ENCODE results near the gene YY1. TPM values are rescaled to one million over a fixed set of nuclear protein-coding genes. Genes with fewer than 3 reads are reported as not detected.

YY1 gene
- total RNA-seq, 2 experiments from 2014 or later = 88.6 to 98.2 TPM

DNA sequence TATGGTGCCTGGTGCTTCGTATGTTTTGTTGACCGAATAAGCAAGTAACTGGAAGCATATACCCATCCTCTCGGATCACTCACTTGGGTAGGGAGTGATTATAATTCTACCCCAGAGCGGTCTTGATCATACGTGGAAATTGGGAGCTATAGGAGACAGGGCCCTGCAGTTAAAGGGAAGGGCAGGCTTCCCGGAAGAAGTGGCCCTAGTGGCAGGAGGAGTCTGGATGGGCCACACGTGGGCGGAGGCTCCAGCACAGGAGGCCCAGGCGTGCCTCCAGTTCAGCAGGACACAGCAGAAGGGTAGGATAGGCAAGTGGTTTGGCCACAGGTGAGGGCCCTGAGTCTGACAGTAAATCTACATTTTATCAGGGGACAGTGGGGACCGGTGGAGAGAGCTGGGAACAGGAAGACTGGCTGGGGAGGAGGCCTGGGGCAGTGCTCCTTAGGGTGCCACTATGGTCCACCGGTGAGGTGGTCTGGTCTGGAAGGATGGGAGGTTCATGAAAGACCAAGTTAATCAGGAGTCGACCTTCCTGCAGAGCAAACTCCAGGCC lies 23.5 kb upstream of the YY1 start:
- CTCF ChIA-PET = interaction anchor here (0.7 to 2.7 kb wide), 5 partner anchors 8 to 162 kb away, joined by 3 to 25 read pairs (median 4); no protein-coding TSS in a partner anchor
- H3K27ac Mint-ChIP-seq = no peak overlapping the region
- no peak for DNase-seq
- no peaks in the 10 kb centered on the region for H3K9me3 Mint-ChIP-seq
- no peaks in the 10 kb centered on the region for H3K27me3 Mint-ChIP-seq
- peak overlapping the region; percentile 75 for H3K4me3 Mint-ChIP-seq
- H3K4me1 Mint-ChIP-seq (ENCODE audit: low read depth) = peaks cover 26% of the 10 kb centered on the region
- intact Hi-C loops (cut with micrococcal nuclease) = no loop called here
- POLR2A ChIA-PET = interaction anchor here (0.9 to 1.6 kb wide), 5 partner anchors 8 to 229 kb away, joined by 3 to 6 read pairs (median 5); a partner anchor contains a TSS
- no peaks in the 10 kb centered on the region for H3K36me3 Mint-ChIP-seq

DNA sequence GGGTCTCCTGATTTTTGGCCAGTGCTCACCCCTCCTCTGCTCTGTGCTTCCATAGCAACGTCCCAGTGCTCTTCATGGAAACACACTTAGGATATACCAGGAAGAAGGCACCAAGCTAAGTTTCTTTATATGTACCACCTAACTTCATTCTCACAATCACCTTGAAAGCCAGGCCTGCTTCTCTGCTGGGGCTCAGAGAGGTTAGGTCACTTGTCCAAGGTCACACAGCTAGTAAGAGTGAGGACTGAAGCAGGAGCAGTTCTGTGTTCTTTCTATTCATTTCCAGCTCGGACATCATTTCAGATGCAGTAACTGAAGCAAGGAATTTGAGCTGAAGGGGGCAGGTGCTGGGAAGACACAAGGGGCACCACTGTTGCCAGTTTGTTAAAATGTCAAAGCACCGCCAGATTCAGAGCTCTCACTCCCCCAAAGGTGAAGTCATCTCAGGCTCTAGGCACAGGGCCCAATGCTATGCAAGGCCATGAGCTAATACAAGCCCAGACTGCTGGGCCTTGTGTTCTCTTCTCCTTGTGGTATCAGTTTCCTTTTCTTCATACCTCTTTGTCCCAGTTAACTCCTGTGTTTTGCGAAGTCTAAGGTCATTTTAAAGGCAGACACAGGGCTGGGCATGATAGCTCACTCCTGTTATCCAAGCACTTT lies 19.7 kb upstream of the YY1 start:
- DNase-seq = no peak
- Mint-ChIP-seq H3K36me3 (no peaks in the 10 kb centered on the region), H3K4me3 (no peak overlapping the region), H3K27ac (no peak overlapping the region), H3K27me3 (no peaks in the 10 kb centered on the region), H3K4me1 (ENCODE audit: low read depth) (peaks cover 11% of the 10 kb centered on the region), H3K9me3 (no peaks in the 10 kb centered on the region)
- intact Hi-C loops (cut with micrococcal nuclease) = no loop called here
- ChIA-PET POLR2A (no interaction called here), CTCF (interaction anchor here (1.2 to 1.9 kb wide), 2 partner anchors 25 to 26 kb away, joined by 3 to 6 read pairs; no protein-coding TSS in a partner anchor)

DNA sequence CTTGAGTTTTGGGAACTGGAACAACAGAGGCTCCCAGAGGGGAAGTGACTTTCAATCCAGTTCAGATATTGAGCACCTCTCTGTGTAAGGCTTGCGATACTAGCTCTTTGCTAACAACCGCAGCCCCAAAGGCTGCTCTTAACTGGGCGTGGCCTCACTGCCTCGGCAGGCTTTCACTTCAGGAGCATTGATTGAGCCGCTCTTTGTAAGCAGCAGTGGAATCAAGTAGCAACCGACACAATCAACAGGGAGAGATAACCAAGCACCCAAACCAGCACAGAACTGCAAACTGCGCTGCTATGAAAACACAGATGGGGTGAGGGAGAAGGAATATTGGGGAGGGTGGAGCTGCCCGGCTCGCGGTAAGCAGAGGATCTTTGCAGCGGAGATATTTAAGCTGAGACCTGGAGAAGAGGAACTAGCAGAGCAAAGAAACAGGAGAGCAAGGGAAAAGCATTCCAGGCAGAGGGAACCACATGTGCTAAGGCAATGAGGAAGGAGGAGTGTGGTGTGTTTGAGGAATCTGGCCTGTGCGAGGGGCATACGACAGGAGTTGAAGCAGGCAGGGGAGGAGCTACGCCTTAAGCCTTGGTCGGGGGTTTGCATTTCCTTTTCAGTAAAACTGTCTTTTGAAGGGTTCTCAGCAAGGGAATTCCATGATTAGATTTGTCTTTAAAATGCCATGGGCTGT lies 17.3 kb upstream of the YY1 start:
- Mint-ChIP-seq H3K27me3 (no peaks in the 10 kb centered on the region), H3K27ac (no peak overlapping the region), H3K9me3 (no peaks in the 10 kb centered on the region), H3K36me3 (no peaks in the 10 kb centered on the region), H3K4me3 (no peak overlapping the region), H3K4me1 (ENCODE audit: low read depth) (peaks cover 4% of the 10 kb centered on the region)
- DNase-seq = peak; percentile 82
- POLR2A ChIA-PET = interaction anchor here (0.8 to 6.6 kb wide), 9 partner anchors 10 to 250 kb away, joined by 3 to 64 read pairs (median 4); a partner anchor contains a TSS
- intact Hi-C loops (cut with micrococcal nuclease) = loop anchor here (1.0 to 10.0 kb wide), 2 partner anchors 17 to 157 kb away; partner anchors contain the start of gene EVL
- CTCF ChIA-PET = interaction anchor here (0.9 to 4.5 kb wide), 9 partner anchors 9 to 150 kb away, joined by 3 to 54 read pairs (median 3); no protein-coding TSS in a partner anchor

DNA sequence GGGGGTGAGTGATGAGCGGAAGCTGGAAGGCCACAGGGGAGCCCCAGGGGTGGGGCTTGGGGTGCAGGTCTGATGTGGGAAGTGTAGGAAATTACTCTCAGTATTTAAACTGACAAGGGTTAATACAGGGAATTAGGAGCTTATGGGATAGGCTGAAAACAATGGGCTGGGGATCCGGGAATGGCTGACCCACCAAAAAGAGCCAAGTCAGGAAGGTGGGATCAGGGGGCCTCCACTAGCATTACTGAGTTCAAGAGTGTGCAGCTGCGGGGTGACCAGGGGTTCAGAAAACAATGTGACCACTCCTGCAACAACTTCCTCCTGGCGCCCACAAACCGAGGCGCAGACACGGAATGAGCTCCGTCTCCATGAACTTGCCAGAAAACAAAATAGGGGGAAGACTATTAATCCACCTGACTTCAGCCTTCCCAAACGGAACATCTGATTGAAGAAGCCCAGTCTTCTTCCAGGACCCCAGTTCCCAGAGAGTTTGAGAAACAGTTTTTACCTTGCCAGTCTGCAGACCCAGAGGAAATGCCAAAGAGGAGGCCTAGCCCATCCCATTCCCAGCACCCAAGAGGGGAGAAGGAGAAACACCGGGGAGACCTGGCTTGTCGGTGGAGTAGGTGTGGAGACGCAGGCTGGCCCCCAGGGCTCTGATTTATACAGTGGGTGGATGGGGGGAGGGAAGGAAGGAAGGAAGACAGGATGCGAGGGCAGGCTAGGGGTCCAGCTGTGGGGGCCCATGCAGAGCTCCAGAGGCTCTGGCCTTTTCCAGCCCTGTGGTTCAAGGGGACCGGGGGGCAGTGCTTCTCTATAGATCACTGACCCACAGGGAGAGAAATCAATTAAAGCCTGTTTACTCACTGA lies 16.5 kb upstream of the YY1 start:
- H3K36me3 Mint-ChIP-seq = no peaks in the 10 kb centered on the region
- no peak for DNase-seq
- no peak overlapping the region for H3K27ac Mint-ChIP-seq
- no peaks in the 10 kb centered on the region for H3K27me3 Mint-ChIP-seq
- intact Hi-C loops (cut with micrococcal nuclease) = loop anchor here (10.0 kb wide), 1 partner anchor 158 kb away; the partner anchor contains the start of gene EVL
- H3K4me3 Mint-ChIP-seq = no peak overlapping the region
- no peaks in the 10 kb centered on the region for H3K9me3 Mint-ChIP-seq
- CTCF ChIA-PET = interaction anchor here (0.6 to 4.5 kb wide), 9 partner anchors 8 to 151 kb away, joined by 3 to 54 read pairs (median 4); no protein-coding TSS in a partner anchor
- peaks cover 4% of the 10 kb centered on the region for H3K4me1 Mint-ChIP-seq (ENCODE audit: low read depth)
- POLR2A ChIA-PET = interaction anchor here (0.8 to 6.6 kb wide), 9 partner anchors 8 to 251 kb away, joined by 3 to 64 read pairs (median 7); no protein-coding TSS in a partner anchor

DNA sequence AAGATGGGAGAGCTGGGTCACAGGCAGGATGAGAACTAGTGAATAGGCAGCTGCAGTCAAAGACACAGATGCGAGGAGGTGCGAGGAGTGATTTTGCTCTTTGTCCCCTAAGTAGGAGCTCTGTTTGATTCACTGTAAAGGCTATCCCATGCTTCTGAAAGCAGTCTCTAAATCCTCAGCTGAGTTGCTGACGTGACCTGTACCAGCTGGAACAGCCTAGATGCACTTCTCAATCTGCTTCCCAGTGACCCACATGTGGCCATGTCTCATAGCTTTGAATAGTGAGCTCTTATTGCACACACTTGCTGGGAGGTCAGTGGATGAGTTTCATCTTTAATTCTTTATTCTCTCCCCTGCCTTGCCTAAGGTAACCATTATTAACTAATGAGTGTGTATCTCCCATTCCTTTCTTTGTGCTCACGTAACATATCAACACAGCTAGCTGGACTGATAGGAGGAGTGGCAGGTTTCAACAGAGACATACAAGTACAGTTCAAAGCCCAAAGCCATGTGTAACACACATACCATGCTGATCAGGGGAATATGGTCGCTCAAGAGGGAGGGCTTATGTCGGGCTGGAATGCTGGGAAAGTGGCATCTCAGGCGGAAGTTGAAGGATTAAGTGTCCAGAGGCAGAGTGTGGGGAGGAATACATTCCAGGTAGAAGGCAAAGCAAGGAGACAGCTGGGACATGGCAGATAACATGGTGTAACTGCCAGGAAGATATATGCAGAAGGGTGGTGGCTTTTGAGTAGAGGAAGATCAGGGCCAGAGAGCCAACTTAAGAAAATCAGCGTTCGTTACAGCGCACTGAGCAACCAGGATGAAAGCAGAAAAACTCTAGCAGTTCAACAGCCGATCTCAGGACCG lies 15.4 kb upstream of the YY1 start:
- no peak for DNase-seq

DNA sequence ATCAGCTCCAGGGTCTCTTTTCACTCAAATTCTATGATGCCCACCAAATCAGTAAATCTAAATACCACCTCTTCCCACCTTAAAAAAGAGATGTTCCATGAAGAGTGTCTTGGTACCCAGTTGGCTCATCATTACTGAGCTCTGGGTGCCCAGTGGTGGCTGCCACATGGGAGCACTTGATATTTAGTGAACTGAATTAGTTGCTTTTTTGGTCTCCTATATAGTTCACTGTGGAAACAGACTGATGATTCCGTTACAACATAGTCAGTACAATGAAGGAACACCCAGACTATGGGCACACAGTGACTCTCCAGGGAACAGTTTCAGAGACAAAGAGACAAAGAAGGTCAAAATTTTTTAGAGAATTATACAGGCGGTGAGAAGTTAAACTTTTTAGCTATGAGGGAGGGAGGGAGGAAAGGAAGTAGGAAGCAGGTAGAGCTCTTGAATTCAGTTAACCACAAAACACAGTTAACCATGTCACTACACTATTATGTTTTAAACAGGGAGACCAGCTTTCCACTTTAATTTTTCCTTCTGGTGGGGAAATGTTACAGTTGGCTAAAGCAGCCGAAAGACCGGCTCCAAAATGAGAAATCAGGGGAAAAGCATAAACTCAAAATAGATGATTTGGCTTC lies 14.6 kb upstream of the YY1 start:
- Mint-ChIP-seq H3K36me3 (no peaks in the 10 kb centered on the region), H3K27me3 (no peaks in the 10 kb centered on the region), H3K4me3 (peak overlapping the region; percentile 30), H3K27ac (no peak overlapping the region), H3K9me3 (no peaks in the 10 kb centered on the region), H3K4me1 (ENCODE audit: low read depth) (peaks cover 4% of the 10 kb centered on the region)
- CTCF ChIA-PET = interaction anchor here (1.2 to 4.5 kb wide), 5 partner anchors 9 to 159 kb away, joined by 3 to 54 read pairs (median 9); no protein-coding TSS in a partner anchor
- DNase-seq = no peak
- POLR2A ChIA-PET = interaction anchor here (0.6 to 6.6 kb wide), 8 partner anchors 10 to 140 kb away, joined by 3 to 64 read pairs (median 4); no protein-coding TSS in a partner anchor
- intact Hi-C loops (cut with micrococcal nuclease) = loop anchor here (1.0 to 10.0 kb wide), 2 partner anchors 8 to 160 kb away; partner anchors contain the start of gene EVL

More for the DNA sequence above, 15.4 kb upstream of the YY1 start:
- Mint-ChIP-seq H3K27ac (no peak overlapping the region), H3K4me1 (ENCODE audit: low read depth) (peaks cover 4% of the 10 kb centered on the region), H3K36me3 (no peaks in the 10 kb centered on the region), H3K4me3 (peak overlapping the region; percentile 30), H3K9me3 (no peaks in the 10 kb centered on the region), H3K27me3 (no peaks in the 10 kb centered on the region)
- ChIA-PET CTCF (interaction anchor here (0.6 to 4.5 kb wide), 6 partner anchors 9 to 160 kb away, joined by 3 to 54 read pairs (median 8); no protein-coding TSS in a partner anchor), POLR2A (interaction anchor here (0.9 to 6.6 kb wide), 5 partner anchors 9 to 30 kb away, joined by 3 to 64 read pairs (median 7); no protein-coding TSS in a partner anchor)
- intact Hi-C loops (cut with micrococcal nuclease) = loop anchor here (1.0 to 10.0 kb wide), 2 partner anchors 9 to 159 kb away; partner anchors contain the start of gene EVL

DNA sequence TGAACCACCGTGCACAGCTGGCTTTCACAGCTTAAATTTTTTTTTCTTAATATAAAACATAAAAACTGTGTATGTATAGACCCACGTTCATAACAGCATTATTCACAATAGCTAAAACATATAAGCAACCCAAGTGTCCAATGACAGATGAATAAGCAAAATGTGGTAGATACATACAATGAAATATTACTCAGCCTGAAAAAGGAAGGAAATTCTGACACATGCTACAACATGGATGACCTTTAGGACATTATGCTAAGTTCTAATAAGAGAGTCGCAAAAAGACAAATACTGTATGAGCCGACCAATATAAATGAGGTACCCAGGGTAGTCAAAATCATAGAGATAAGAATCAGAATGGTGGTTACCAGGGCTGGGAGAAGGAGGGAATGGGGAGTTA lies 13.8 kb upstream of the YY1 start:
- no peaks in the 10 kb centered on the region for H3K36me3 Mint-ChIP-seq

DNA sequence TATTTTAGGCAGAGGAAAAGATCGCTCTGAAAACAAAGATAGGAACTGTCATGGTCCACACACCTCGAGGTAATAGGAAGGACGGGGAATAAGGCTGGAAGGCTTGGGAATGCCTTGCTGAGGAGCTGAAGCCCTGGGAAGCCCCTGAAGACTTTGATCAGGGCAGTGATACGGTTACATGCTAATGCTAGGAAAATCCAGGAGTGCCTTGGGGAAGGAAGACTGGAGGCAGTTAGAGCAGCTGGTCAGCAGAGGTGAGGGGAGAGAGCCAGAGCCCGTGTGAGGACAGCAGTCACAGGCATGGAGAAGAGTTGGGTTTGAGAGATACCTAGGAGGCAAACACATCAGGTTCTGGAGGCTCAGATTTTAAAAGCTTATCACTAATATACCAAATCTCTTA lies 8.6 kb upstream of the YY1 start:
- POLR2A ChIA-PET = no interaction called here
- H3K36me3 Mint-ChIP-seq = peaks cover 4% of the 10 kb centered on the region
- no peaks in the 10 kb centered on the region for H3K27me3 Mint-ChIP-seq
- DNase-seq = no peak
- intact Hi-C loops (cut with micrococcal nuclease) = no loop called here
- H3K4me3 Mint-ChIP-seq = no peak overlapping the region
- CTCF ChIA-PET = interaction anchor here (1.3 to 4.6 kb wide), 2 partner anchors 9 to 37 kb away, joined by 3 to 14 read pairs; no protein-coding TSS in a partner anchor
- peaks cover 27% of the 10 kb centered on the region for H3K4me1 Mint-ChIP-seq (ENCODE audit: low read depth)
- H3K9me3 Mint-ChIP-seq = no peaks in the 10 kb centered on the region
- no peak overlapping the region for H3K27ac Mint-ChIP-seq

More for the DNA sequence above, 13.8 kb upstream of the YY1 start:
- intact Hi-C loops (cut with micrococcal nuclease) = loop anchor here (10.0 kb wide), 1 partner anchor 160 kb away; the partner anchor contains the start of gene EVL
- no peak for DNase-seq
- H3K9me3 Mint-ChIP-seq = no peaks in the 10 kb centered on the region
- H3K27me3 Mint-ChIP-seq = no peaks in the 10 kb centered on the region
- ChIA-PET CTCF (interaction anchor here (1.2 to 2.8 kb wide), 4 partner anchors 8 to 158 kb away, joined by 3 to 14 read pairs (median 8); no protein-coding TSS in a partner anchor), POLR2A (interaction anchor here (0.9 to 6.6 kb wide), 3 partner anchors 11 to 32 kb away, joined by 3 to 64 read pairs (median 4); no protein-coding TSS in a partner anchor)
- no peak overlapping the region for H3K4me3 Mint-ChIP-seq
- no peak overlapping the region for H3K27ac Mint-ChIP-seq
- peaks cover 6% of the 10 kb centered on the region for H3K4me1 Mint-ChIP-seq (ENCODE audit: low read depth)

DNA sequence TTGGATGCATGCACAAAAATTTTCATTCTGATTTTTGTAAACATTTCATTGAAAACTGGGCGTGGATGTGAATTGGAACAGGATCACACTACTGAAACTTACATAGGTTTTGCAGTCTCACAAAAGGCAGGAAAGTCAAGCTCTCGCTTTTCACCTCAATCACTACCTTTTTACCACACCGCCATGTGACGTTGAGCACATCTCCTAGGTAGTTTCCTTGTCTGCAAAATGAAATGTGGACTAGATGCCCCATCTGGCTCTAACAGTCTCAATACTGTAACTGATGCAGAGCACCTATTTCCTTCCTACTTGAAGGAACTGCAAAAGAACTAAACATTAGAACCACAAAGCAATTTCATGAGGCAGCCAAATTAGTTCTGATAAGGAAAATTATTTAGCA lies 4.4 kb upstream of the YY1 start:
- Mint-ChIP-seq H3K9me3 (no peaks in the 10 kb centered on the region), H3K36me3 (peaks cover 17% of the 10 kb centered on the region), H3K4me1 (ENCODE audit: low read depth) (peaks cover 46% of the 10 kb centered on the region), H3K27ac (peak overlapping the region; percentile 9), H3K27me3 (peaks cover 2% of the 10 kb centered on the region), H3K4me3 (no peak overlapping the region)
- DNase-seq = no peak
- intact Hi-C loops (cut with micrococcal nuclease) = no loop called here
- POLR2A ChIA-PET = interaction anchor here (5.0 kb wide), 1 partner anchor 11 kb away, joined by 64 read pairs; no protein-coding TSS in a partner anchor
- CTCF ChIA-PET = interaction anchor here (1.0 to 4.6 kb wide), 4 partner anchors 10 to 51 kb away, joined by 3 to 14 read pairs (median 8); no protein-coding TSS in a partner anchor

Measured in activated CD4-positive, alpha-beta memory T cell treated with anti-CD3 and anti-CD28 coated beads for 36 hours (primary cell).